HL-60 (cell line): Measurements from ENCODE around the gene IFNL1.
"Not testable (repeated sequence)": the region's sequence is repeated elsewhere in the genome, so short reads cannot be mapped to it uniquely, and the experiment has no call there.

Experiments used
- DNase-seq, 2 experiments: peaks; one replicate each; pipeline ENCODE4 v3.0.0-alpha.2; 2010 to 2020; ENCODE audit warnings: low read depth in 1 of 2, low spot score in 1 of 2
- H3K27ac ChIP-seq: fragments of 250-450 bp; sonication (Bioruptor Pico); replicated peaks from 2 replicates; pipeline ENCODE4 v1.5.1; 2020; ENCODE audit warnings: mild to moderate bottlenecking, moderate library complexity
- H3K27me3 ChIP-seq: fragments of 250-450 bp; sonication (Bioruptor Pico); 2 replicates; pipeline ENCODE4 v1.5.1; 2021; ENCODE audit warnings: mild to moderate bottlenecking, moderate library complexity; ENCODE audit not compliant: insufficient read depth, poor library complexity, severe bottlenecking
- H3K4me3 ChIP-seq: replicated peaks from 2 replicates; pipeline ENCODE4 v1.5.1; 2011; ENCODE audit warnings: mild to moderate bottlenecking, control low read depth, low read length; ENCODE audit not compliant: insufficient read depth
- GABPA ChIP-seq: IDR thresholded peaks from 2 replicates; pipeline ENCODE4 v1.6.1; 2012; ENCODE audit warnings: low read depth
- POLR2AphosphoS5 ChIP-seq: IDR thresholded peaks from 2 replicates; pipeline ENCODE4 v1.6.1; 2012; ENCODE audit warnings: low read depth
- SPI1 ChIP-seq: IDR thresholded peaks from 2 replicates; pipeline ENCODE4 v1.6.1; 2012; ENCODE audit warnings: low read depth, mild to moderate bottlenecking, borderline replicate concordance
- TF ChIP-seq, protein P1 (sequence below): IDR thresholded peaks from 2 replicates; pipeline ENCODE4 v1.6.1; 2012; ENCODE audit warnings: low read depth; ENCODE audit not compliant: insufficient replicate concordance
- TF ChIP-seq, protein P2 (sequence below): IDR thresholded peaks from one replicate; pipeline ENCODE4 v1.5.1; 2011; ENCODE audit warnings: low read length, control low read depth, inconsistent platforms; ENCODE audit not compliant: insufficient read depth

The IFNL1 gene

DNA sequence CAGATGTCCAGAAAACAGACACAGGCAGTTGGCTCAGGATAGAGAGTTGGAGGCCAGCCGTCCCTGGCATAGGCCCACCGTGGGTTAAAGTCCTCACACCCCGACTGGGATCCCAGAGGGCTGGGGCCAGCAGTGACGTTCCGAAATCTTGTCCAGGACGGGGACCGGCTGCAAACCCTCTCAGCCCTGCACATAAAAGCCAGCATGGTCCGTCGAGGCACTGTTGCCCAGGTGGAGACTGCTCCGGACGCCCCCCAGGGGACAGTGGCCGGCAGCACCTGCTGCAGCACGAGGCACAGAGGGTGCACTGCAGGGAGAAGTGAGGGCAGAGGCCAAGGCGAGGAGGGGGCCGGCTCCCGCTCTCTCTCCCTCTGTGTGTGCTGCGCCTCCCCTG lies 32.3 kb upstream of the IFNL1 start:
- Histone ChIP-seq H3K4me3 (no peak overlapping the region), H3K27ac (no peak overlapping the region), H3K27me3 (peaks cover 23% of the 10 kb centered on the region)
- TF ChIP-seq GABPA: no peak
- TF ChIP-seq, protein P1, sequence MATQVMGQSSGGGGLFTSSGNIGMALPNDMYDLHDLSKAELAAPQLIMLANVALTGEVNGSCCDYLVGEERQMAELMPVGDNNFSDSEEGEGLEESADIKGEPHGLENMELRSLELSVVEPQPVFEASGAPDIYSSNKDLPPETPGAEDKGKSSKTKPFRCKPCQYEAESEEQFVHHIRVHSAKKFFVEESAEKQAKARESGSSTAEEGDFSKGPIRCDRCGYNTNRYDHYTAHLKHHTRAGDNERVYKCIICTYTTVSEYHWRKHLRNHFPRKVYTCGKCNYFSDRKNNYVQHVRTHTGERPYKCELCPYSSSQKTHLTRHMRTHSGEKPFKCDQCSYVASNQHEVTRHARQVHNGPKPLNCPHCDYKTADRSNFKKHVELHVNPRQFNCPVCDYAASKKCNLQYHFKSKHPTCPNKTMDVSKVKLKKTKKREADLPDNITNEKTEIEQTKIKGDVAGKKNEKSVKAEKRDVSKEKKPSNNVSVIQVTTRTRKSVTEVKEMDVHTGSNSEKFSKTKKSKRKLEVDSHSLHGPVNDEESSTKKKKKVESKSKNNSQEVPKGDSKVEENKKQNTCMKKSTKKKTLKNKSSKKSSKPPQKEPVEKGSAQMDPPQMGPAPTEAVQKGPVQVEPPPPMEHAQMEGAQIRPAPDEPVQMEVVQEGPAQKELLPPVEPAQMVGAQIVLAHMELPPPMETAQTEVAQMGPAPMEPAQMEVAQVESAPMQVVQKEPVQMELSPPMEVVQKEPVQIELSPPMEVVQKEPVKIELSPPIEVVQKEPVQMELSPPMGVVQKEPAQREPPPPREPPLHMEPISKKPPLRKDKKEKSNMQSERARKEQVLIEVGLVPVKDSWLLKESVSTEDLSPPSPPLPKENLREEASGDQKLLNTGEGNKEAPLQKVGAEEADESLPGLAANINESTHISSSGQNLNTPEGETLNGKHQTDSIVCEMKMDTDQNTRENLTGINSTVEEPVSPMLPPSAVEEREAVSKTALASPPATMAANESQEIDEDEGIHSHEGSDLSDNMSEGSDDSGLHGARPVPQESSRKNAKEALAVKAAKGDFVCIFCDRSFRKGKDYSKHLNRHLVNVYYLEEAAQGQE: no peak
- no peak for TF ChIP-seq SPI1
- TF ChIP-seq POLR2AphosphoS5: no peak
- TF ChIP-seq, protein P2, sequence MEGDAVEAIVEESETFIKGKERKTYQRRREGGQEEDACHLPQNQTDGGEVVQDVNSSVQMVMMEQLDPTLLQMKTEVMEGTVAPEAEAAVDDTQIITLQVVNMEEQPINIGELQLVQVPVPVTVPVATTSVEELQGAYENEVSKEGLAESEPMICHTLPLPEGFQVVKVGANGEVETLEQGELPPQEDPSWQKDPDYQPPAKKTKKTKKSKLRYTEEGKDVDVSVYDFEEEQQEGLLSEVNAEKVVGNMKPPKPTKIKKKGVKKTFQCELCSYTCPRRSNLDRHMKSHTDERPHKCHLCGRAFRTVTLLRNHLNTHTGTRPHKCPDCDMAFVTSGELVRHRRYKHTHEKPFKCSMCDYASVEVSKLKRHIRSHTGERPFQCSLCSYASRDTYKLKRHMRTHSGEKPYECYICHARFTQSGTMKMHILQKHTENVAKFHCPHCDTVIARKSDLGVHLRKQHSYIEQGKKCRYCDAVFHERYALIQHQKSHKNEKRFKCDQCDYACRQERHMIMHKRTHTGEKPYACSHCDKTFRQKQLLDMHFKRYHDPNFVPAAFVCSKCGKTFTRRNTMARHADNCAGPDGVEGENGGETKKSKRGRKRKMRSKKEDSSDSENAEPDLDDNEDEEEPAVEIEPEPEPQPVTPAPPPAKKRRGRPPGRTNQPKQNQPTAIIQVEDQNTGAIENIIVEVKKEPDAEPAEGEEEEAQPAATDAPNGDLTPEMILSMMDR: no peak
- no peak for DNase-seq

DNA sequence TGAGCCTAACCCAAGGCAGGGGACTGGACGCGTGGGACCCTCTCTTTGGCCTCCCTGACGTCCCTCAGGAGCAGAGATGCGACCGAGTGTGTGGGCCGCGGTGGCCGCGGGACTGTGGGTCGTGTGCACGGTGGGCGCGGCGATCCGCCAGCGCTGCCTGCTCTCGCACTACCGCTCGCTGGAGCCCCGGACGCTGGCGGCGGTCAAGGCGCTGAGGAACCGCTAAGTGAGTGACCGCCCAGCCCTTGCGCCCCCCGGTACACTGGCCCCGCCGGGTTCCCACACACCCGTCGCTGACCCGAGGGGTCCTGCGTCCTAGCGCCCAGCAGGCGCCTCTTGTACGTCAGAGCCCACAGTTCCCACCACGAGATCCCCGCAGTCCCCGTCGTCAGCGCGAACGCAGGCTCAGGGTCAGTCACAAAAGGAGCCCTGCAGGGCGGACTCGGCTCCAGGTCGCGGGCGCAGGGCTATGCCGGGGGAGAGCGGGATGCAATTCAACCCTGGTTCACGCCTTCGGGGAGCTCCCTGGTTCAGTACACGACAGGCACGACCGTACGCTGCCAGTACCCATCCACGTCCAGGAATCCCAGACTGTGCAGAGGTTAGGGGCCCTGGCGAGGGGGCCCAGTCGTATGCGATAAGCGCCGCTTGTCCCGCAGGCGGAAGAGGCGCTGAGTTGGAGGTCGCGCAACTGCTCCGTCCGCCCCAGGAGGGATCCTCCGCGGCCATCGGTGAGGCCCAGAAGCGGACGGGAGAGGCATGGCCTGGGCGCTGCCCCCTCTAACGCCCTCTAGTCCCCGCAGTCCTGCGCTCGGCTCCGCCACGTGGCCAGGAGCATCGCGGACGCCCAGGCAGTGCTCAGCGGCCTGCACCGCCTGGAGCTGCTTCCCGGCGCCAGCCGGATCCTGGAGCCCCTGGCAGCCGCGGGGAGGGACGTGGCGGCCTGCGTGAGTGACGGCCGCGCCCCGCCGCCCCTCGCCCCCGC lies 31.6 kb upstream of the IFNL1 start:
- no peak for DNase-seq
- Histone ChIP-seq H3K4me3 (no peak overlapping the region), H3K27me3 (peaks cover 23% of the 10 kb centered on the region), H3K27ac (no peak overlapping the region)
- TF ChIP-seq GABPA (no peak), SPI1 (no peak), POLR2AphosphoS5 (no peak)
- TF ChIP-seq, protein P2: no peak
- TF ChIP-seq, protein P1: no peak

DNA sequence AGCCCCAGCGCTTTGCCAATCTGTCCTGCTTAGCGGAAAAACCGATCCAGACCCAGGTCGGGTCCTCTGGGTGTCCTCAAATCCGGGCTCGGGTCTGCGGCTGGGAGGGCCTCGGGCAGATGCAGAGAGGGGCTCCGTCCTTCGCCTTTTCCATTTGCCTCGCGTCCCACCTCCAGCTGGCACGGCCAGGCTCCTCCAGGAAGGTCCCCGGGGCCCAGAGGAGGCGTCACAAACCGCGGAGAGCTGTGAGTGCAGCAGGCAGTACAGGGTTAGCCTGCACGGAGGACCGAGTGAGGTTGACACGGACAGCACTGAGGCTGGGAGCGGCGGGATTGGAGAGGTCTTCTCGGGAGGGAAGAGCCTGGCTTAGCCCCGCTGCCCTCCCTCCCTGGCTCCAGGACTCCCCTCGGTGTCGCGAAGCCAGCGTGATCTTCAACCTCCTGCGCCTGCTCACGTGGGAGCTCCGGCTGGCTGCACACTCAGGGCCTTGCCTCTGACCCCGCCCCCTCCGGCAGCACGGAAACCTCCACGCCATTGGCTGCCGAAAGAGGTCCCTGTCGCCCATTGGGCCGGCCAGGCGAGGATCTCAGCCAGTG lies 30.8 kb upstream of the IFNL1 start:
- no peak overlapping the region for H3K4me3 ChIP-seq
- peaks cover 23% of the 10 kb centered on the region for H3K27me3 ChIP-seq
- no peak overlapping the region for H3K27ac ChIP-seq
- DNase-seq: no peak
- TF ChIP-seq, protein P1: no peak
- TF ChIP-seq POLR2AphosphoS5: no peak
- no peak for TF ChIP-seq GABPA
- TF ChIP-seq, protein P2: no peak
- TF ChIP-seq SPI1: no peak

DNA sequence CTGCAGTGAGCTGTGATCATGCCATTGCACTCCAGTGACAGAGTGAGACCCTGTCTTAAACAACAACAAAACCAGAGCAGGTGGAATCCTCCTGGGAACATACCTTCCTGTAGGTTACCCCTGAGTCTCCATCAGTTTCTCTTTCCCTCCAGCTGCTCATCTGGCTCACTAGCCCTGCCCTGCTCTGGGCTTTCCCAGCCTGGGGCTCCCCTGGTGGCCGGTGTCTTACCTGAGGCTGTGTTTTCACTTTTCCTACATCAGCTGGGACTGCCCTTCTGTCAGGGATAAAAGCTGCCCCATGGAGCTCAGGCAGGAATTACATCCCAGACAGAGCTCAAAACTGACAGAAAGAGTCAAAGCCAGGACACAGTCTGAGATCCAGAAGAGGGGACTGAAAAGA lies 28.1 kb upstream of the IFNL1 start, which contains the start of gene IFNL2:
IFNL2 (plus strand) TSS at position 312 of the 400 bp plus-strand sequence. CDS start 173 bp downstream, outside the sequence.
- not testable (repeated sequence) for H3K4me3 ChIP-seq, H3K27ac ChIP-seq, DNase-seq
- H3K27me3 ChIP-seq: peaks cover 18% of the 10 kb centered on the region
